ENCODE results near the gene USP31. TPM values are rescaled to one million over a fixed set of nuclear protein-coding genes. Genes with fewer than 3 reads are reported as not detected.
"Not testable (repeated sequence)": the region's sequence is repeated elsewhere in the genome, so short reads cannot be mapped to it uniquely, and the experiment has no call there.

Gene USP31
- total and polyA plus RNA-seq, 2 of the 13 experiments (the other 11 are each of a cell fraction or from before 2014, with no cell fraction given): 22.5 to 23.3 TPM

GRCh38 chr16:23094136-23094535 lies 55.1 kb downstream of the USP31 start (continued):
- not testable (repeated sequence) for TF ChIP-seq HNF4G (IDR thresholded peaks at IDR 0.05; ENCODE audit: borderline replicate concordance, low read depth, low read length); NONO (IDR thresholded peaks at IDR 0.05)
- TF ChIP-seq HNF4G (CRISPR knock-in tag; IDR thresholded peaks at IDR 0.05; ENCODE audit: borderline replicate concordance, low read depth) (peak; percentile 43; the same call in 1 of the 2 replicates), ZNF343 (CRISPR knock-in tag; IDR thresholded peaks at IDR 0.05) (0 out of 2 replicates have a peak, but pooled peaks have one; percentile 34), FOXJ3 (CRISPR knock-in tag; IDR thresholded peaks at IDR 0.05; ENCODE audit: borderline replicate concordance) (peak; percentile 39; the same call in 1 of the 2 replicates), NONO (CRISPR knock-in tag; conservative IDR thresholded peaks at IDR 0.05) (peak; percentile 55; the same call in 1 of the 2 replicates), TEAD3 (CRISPR knock-in tag; optimal IDR thresholded peaks at IDR 0.05; ENCODE audit: borderline replicate concordance) (peak; percentile 54), HMGXB4 (CRISPR knock-in tag; IDR thresholded peaks at IDR 0.05; ENCODE audit: borderline replicate concordance in 1 of 2, low read depth in 1 of 2) (peak in 1 of 2 experiments; percentile 10; a peak in 1 of 4 replicates), POGZ (CRISPR knock-in tag; IDR thresholded peaks at IDR 0.05) (peak; percentile 78), ZNF367 (CRISPR knock-in tag; IDR thresholded peaks at IDR 0.05; ENCODE audit: borderline replicate concordance) (0 out of 2 replicates have a peak, but pooled peaks have one; percentile 48), ZNF292 (CRISPR knock-in tag; IDR thresholded peaks at IDR 0.05; ENCODE audit: borderline replicate concordance, low read depth) (peak; percentile 98), NR0B2 (CRISPR knock-in tag; IDR thresholded peaks at IDR 0.05) (0 out of 2 replicates have a peak, but pooled peaks have one; percentile 51), ZNF335 (CRISPR knock-in tag; IDR thresholded peaks at IDR 0.05) (peak; percentile 47; the same call in 1 of the 2 replicates), ZNF574 (CRISPR knock-in tag; IDR thresholded peaks at IDR 0.05) (peak; percentile 46; the same call in 1 of the 2 replicates), ARID4A (CRISPR knock-in tag; IDR thresholded peaks at IDR 0.05; ENCODE audit: borderline replicate concordance) (peak; percentile 71), ARNT2 (CRISPR knock-in tag; IDR thresholded peaks at IDR 0.05; ENCODE audit: low read depth) (peak; percentile 65; the same call in 1 of the 2 replicates)

Data from HepG2 (cell line).